ENCODE data around the gene MLANA.
A peak's percentile ranks its signal among the peaks of the same experiment; 100 is the strongest.
"Not testable (repeated sequence)": the region's sequence is repeated elsewhere in the genome, so short reads cannot be mapped to it uniquely, and the experiment has no call there.

MLANA gene

GRCh38 chr9:5869315-5870019, 21.2 kb upstream of the MLANA start:
- DNase-seq (ENCODE audit: low read depth in 1 of 2, low spot score in 1 of 2): no peak

GRCh38 chr9:5870020-5870339, 20.7 kb upstream of the MLANA start:
- DNase-seq (ENCODE audit: low read depth in 1 of 2, low spot score in 1 of 2): no peak

GRCh38 chr9:5870691-5871090, 20.0 kb upstream of the MLANA start:
- no peak for DNase-seq (ENCODE audit: low read depth in 1 of 2, low spot score in 1 of 2)

DNA sequence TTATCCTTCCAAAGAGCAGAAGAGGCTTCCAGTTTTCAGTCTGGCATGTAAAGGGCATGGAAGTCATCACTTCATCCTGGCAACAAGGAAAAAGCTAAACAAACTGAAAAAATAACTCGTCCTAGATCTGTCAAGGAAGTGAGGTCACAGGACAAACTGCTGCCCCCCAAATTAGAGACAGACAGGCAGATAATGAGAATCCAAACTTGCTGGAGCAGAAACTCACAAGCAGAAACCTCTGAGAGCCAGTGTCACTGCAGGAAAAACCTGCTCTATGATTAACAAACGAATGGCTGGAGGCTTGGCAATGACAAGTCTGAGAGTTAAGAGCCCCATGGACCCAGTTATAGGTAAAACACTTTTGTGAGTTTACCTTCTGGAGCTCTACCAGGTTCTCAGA, 18.9 kb upstream of the MLANA start:
- no peak for DNase-seq (ENCODE audit: low read depth in 1 of 2, low spot score in 1 of 2)

GRCh38 chr9:5872511-5872910, 18.2 kb upstream of the MLANA start:
- DNase-seq (ENCODE audit: low read depth in 1 of 2, low spot score in 1 of 2): no peak

GRCh38 chr9:5873439-5873838, 17.2 kb upstream of the MLANA start:
- DNase-seq (ENCODE audit: low read depth in 1 of 2, low spot score in 1 of 2): no peak

DNA sequence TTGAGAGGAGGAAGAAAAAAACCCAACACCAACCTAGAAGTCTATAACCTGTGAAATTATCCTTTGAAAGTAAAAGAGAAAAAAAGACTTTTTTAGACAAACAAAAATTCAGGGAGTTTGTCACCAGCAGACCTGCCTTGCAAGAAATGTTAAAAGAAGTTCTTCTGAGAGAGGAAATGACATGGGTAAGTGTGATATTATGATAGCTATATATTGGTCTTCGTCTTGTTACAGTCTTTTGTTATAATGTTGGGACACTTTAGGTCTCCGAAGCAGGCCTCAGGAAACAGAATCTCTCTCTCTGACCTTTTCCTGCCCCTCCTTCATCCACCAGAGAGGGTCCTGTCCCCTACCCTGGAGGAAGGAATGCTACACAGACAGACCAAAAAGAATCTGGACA, 16.6 kb upstream of the MLANA start:
- no peak for DNase-seq (ENCODE audit: low read depth in 1 of 2, low spot score in 1 of 2)

- DNase-seq (ENCODE audit: low read depth in 1 of 2, low spot score in 1 of 2): no peak
Measured at GRCh38 chr9:5876026-5876425, 14.7 kb upstream of the MLANA start.

DNA sequence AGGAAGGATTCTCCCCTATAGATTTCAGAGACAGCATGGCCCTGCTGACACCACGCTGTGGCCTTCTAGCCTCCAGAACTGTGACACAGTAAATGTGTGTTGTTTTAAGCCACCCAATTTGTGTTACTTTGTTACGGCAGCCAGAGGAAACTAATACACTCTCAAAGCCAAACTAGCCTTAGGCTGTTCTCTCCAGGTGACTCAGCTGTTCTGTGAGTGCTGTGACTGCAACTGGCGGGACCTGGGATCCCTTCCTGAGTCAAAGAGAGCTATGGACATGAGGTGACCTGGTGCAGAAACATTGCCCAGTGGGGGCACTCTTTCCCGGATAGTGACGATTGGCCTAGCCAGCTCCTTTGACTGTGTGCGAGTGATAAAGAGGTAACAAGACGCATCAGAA, 14.0 kb upstream of the MLANA start:
- no peak for DNase-seq (ENCODE audit: low read depth in 1 of 2, low spot score in 1 of 2)

- no peak for DNase-seq (ENCODE audit: low read depth in 1 of 2, low spot score in 1 of 2)
Measured at GRCh38 chr9:5879419-5880181, 11.1 kb upstream of the MLANA start.

GRCh38 chr9:5882244-5883012, 8.3 kb upstream of the MLANA start:
- not testable (repeated sequence) for DNase-seq (ENCODE audit: low read depth in 1 of 2, low spot score in 1 of 2)

- no peak for DNase-seq (ENCODE audit: low read depth in 1 of 2, low spot score in 1 of 2)
Measured at GRCh38 chr9:5884191-5884590, 6.5 kb upstream of the MLANA start.

DNA sequence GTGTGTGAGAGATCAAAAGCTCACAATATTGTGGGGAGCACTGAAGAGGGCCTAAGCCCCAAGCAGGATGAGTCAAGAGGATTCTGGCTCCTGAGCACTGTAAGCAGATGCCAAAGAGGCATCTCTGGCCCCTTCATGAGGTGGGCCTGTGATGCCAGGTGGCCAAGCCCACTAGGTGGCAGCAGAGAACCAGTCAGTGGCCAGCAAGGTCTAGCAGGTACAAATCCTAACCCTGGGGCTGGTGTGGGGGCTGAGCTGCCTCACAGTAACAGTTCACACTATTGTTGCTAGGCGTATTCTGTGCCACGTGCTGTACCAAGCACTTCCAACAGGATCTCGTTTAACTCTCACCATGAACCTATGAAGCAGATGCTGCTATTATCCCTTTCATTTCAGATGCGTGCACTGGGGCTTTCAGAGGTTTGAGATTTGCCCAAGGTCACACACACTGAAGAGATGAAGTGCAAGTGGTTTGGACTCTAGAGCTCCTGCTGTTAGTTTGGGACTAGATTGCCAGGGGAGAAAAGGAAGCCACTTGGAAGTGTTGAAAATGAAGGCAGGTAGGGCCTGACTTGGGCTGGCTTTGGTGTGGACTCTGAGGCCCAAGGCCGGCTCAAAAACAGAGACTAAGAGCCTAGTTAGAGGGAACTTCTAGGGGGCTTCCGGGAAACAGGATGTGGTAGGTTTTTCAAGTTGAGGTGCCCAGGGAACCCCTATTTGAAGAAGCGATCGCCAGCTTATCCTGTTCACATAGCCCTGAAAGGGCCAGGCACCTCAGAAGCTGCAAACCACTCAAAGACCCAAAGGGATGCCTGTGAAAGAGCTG, 4.4 kb upstream of the MLANA start:
- DNase-seq (ENCODE audit: low read depth in 1 of 2, low spot score in 1 of 2): peak; percentile 64 to 65

- no peak for DNase-seq (ENCODE audit: low read depth in 1 of 2, low spot score in 1 of 2)
Measured at GRCh38 chr9:5892456-5893133, 1.9 kb downstream of the MLANA start.

- no peak for DNase-seq (ENCODE audit: low read depth in 1 of 2, low spot score in 1 of 2)
Measured at GRCh38 chr9:5893134-5893505, 2.4 kb downstream of the MLANA start.

DNA sequence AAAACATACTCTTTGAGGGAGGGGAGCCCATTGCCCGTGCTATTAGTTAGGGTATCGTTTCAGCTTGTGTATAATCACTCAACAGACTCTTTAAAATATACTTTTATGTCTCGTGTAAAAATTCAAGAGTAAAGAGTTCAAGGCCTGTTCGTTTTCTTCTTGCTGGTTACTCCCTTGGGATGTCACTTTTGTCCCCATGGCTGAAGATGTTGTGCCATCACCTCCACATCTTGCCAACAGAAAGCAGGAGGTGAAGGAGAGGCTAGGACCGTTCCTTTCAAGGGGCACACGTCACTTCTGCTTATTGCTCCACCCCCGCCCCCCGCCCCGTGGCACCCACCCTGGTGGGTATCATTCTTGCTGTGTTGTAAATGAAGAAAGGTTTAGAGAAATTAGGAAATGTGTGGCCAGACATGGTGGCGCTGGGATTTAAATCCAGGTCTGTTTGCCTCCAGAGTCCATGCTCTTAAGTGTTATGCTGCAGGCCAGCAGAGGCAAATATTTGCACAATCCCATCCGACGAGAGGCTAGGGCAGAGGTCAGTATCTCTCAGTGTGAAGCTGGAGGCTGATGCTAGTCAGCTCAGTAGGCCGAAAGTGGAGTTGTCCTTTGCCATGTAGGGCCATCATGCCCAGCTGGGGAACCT, 3.0 kb downstream of the MLANA start:
- DNase-seq (ENCODE audit: low read depth in 1 of 2, low spot score in 1 of 2): no peak

DNA sequence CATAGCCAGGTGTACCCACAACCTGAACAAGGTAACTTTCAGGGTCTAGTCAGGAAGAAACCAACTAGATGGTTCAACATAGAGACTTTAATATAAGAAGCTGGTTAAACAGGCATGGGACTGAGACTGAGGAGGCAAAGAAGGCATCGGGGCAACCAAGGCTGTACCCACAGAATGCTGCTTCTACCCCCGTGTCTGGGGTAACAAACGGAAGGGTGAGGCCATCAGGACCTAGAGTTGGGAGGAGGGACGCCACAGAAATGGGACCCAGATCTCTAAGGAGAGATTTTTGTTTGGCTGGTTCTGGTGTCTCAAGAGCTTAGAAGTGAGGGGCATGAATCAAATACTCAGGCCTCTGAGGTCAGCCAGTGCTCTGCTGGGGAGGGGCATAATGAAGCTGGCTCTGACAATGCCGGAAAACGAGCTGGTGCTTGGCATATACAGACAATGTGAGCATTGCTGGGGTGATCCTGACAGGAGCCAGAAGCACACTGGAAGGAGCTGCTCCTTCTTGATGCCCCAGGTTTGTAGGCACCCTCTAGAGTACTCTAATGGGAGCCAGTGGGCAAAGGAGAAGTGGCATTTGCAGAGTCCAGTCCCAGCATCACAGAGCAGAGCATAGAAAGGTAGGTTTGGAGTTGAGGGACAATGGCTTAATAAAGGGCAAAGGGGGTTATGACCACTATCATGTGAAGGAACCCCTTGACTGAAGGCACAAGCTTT, 3.7 kb downstream of the MLANA start:
- DNase-seq (ENCODE audit: low read depth in 1 of 2, low spot score in 1 of 2): no peak

GRCh38 chr9:5895782-5896181, 5.1 kb downstream of the MLANA start:
- DNase-seq (ENCODE audit: low read depth in 1 of 2, low spot score in 1 of 2): no peak

GRCh38 chr9:5896863-5897262, 6.2 kb downstream of the MLANA start:
- DNase-seq (ENCODE audit: low read depth in 1 of 2, low spot score in 1 of 2): no peak

GRCh38 chr9:5897851-5898250, 7.2 kb downstream of the MLANA start:
- no peak for DNase-seq (ENCODE audit: low read depth in 1 of 2, low spot score in 1 of 2)

Data from activated T-helper 1 cell treated with anti-CD3 and anti-CD28 coated beads, Interleukin-2, amount 50 U/mL, for 16 hours (primary cell).